Astrocyte of the cerebellum (primary cell): Measurements from ENCODE around the gene HECW1.
"Not testable (repeated sequence)": the region's sequence is repeated elsewhere in the genome, so short reads cannot be mapped to it uniquely, and the experiment has no call there.

Experiments
- DNase-seq: peaks from one replicate; pipeline ENCODE4 v3.0.0-alpha.2; 2011; ENCODE audit warnings: low read depth
- H3K4me3 ChIP-seq: 2 replicates; pipeline ENCODE4 v1.5.1; 2011; ENCODE audit warnings: mild to moderate bottlenecking, low read depth, low read length, moderate library complexity
- in situ Hi-C: cut with HindIII; loops from 2 replicates; pipeline ENCODE4 v1.10.0; 2017; ENCODE audit warnings: low sequenced_read_pairs
- TF ChIP-seq, protein P1 (sequence below): IDR thresholded peaks from 2 replicates; pipeline ENCODE4 v1.5.1; 2012; ENCODE audit warnings: low read length, low read depth, moderate library complexity, mild to moderate bottlenecking; ENCODE audit errors: missing control alignments

The HECW1 gene

GRCh38 chr7:43577485-43577951, 465.1 kb downstream of the HECW1 start:
- in situ Hi-C loops = no loop called here
- TF ChIP-seq, protein P1, sequence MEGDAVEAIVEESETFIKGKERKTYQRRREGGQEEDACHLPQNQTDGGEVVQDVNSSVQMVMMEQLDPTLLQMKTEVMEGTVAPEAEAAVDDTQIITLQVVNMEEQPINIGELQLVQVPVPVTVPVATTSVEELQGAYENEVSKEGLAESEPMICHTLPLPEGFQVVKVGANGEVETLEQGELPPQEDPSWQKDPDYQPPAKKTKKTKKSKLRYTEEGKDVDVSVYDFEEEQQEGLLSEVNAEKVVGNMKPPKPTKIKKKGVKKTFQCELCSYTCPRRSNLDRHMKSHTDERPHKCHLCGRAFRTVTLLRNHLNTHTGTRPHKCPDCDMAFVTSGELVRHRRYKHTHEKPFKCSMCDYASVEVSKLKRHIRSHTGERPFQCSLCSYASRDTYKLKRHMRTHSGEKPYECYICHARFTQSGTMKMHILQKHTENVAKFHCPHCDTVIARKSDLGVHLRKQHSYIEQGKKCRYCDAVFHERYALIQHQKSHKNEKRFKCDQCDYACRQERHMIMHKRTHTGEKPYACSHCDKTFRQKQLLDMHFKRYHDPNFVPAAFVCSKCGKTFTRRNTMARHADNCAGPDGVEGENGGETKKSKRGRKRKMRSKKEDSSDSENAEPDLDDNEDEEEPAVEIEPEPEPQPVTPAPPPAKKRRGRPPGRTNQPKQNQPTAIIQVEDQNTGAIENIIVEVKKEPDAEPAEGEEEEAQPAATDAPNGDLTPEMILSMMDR = no peak
- DNase-seq = no peak
- no peak overlapping the region for H3K4me3 ChIP-seq

GRCh38 chr7:43582503-43583423, 470.3 kb downstream of the HECW1 start, which contains the start of gene STK17A:
Gene STK17A, plus strand, starts transcription at chr7:43583108. Its CDS starts 136 bp downstream, at chr7:43583244.
- peak; percentile 80 for DNase-seq
- TF ChIP-seq, protein P1 = peak; percentile 98
- peak within 1 kb of the TSS; percentile 88 for H3K4me3 ChIP-seq
- in situ Hi-C loops = no loop called here

- TF ChIP-seq, protein P1 = peak; percentile 19
Measured at GRCh38 chr7:43583424-43584194, 471.2 kb downstream of the HECW1 start.

DNA sequence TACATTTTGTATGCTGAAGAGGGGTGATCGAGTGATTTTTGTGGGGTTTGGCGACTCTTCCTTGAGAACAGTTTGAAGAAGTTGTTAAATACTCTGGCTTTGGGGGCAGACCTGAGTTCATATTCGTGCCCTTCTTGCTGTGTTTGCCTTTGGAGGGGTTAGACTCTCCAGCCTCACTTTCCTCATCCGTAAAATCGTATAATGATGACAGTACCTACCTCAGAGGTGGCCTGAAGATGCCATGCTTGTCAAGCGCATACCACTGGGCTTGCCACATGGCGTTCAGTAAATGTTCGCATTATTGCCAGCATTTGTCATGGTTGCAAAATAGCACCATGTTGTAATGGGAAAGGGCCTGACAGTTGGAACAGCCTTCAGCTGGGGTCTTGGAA, 471.7 kb downstream of the HECW1 start:
- TF ChIP-seq, protein P1 = no peak

More at GRCh38 chr7:43583424-43584194, 471.2 kb downstream of the HECW1 start:
- DNase-seq = no peak
- in situ Hi-C loops = no loop called here
- peak overlapping the region; percentile 88 for H3K4me3 ChIP-seq

DNA sequence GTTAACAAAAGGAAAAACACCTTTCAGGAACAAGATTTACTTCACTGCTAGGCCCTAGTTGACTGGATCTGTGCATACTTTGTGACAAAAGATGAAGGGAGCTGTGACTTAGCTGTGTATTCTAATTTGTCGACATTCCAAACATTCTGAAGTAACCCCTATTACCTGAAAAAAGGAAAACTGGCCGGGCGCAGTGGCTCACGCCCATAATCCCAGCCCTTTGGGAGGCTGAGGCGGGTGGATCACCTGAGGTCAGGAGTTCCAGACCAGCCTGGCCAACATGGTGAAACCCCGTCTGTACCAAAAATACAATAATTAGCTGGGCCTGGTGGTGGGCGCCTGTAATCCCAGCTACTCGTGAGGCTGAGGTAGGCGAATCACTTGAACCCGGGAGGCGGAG, 472.3 kb downstream of the HECW1 start:
- in situ Hi-C loops = loop anchor here (5.0 kb wide), 1 partner anchor 63 kb away; no protein-coding TSS in a partner anchor
- not testable (repeated sequence) for DNase-seq

More for the DNA sequence above, 471.7 kb downstream of the HECW1 start:
- peak overlapping the region; percentile 88 for H3K4me3 ChIP-seq
- in situ Hi-C loops = no loop called here
- no peak for DNase-seq

GRCh38 chr7:43585562-43585961, 473.1 kb downstream of the HECW1 start:
- H3K4me3 ChIP-seq = peak overlapping the region; percentile 88
- in situ Hi-C loops = loop anchor here (5.0 kb wide), 1 partner anchor 62 kb away; no protein-coding TSS in a partner anchor
- TF ChIP-seq, protein P1 = no peak
- no peak for DNase-seq

More for the DNA sequence above, 472.3 kb downstream of the HECW1 start:
- peak overlapping the region; percentile 88 for H3K4me3 ChIP-seq
